PC-3 (cell line): ENCODE measurements around the gene BANK1. TPM values are rescaled to one million over a fixed set of nuclear protein-coding genes. Genes with fewer than 3 reads are reported as not detected.

ENCODE experiments used
- ATAC-seq: fragments of 200-7000 bp; cut with Tn5 transposase; 2 replicates; pipeline ENCODE4 v1.9.1; 2020; ENCODE audit warnings: mild to moderate bottlenecking, moderate library complexity
- BruUV-seq: library from RNA; stranded (reverse); fragments of 400-500 nt; replicated peaks from 2 replicates; lab custom pipeline; 2021; lab: Mats Ljungman, UMichigan
- CTCF ChIA-PET: fragments of 300-600 bp; sonication (Branson Sonifier 250); formaldehyde crosslinking; loops from one replicate; lab custom pipeline; 2022; ENCODE audit warnings: antibody characterized with exemption; lab: Charles Lee
- POLR2A ChIA-PET: fragments of 300-600 bp; sonication (Branson Sonifier 250); formaldehyde crosslinking; loops from one replicate; lab custom pipeline; 2022; ENCODE audit warnings: antibody characterized with exemption; ENCODE audit not compliant: unreplicated experiment; lab: Charles Lee
- DNase-seq: peaks from one replicate; pipeline ENCODE4 v3.0.0-alpha.2; 2015
- H2AFZ ChIP-seq: fragments of 300-600 bp; sonication (generic); 2 replicates; pipeline ENCODE4 v1.6.0; 2016; ENCODE audit warnings: antibody characterized with exemption, low read length
- H3F3A ChIP-seq: fragments of 300-600 bp; sonication (generic); one replicate; pipeline ENCODE4 v1.6.0; 2017; ENCODE audit warnings: antibody characterized with exemption, low read length, control low read depth, mild to moderate bottlenecking; ENCODE audit not compliant: unreplicated experiment
- H3K27ac ChIP-seq: fragments of 300-600 bp; sonication (generic); 2 replicates; pipeline ENCODE4 v1.5.1; 2016; ENCODE audit warnings: mild to moderate bottlenecking, low read length
- H3K27me3 ChIP-seq: fragments of 300-600 bp; sonication (generic); 2 replicates; pipeline ENCODE4 v1.6.1; 2016; ENCODE audit warnings: low read length, mixed read lengths
- H3K36me3 ChIP-seq: fragments of 300-600 bp; sonication (generic); 2 replicates; pipeline ENCODE4 v1.6.1; 2016; ENCODE audit warnings: low read depth, mixed run types, low read length, mixed read lengths
- H3K4me1 ChIP-seq: fragments of 300-600 bp; sonication (generic); 2 replicates; pipeline ENCODE4 v1.5.1; 2016; ENCODE audit warnings: low read length; ENCODE audit not compliant: insufficient read depth
- H3K4me2 ChIP-seq: fragments of 300-600 bp; sonication (generic); 2 replicates; pipeline ENCODE4 v1.6.0; 2016; ENCODE audit warnings: low read length
- H3K4me3 ChIP-seq: fragments of 300-600 bp; sonication (generic); 2 replicates; pipeline ENCODE4 v1.5.1; 2016; ENCODE audit warnings: mild to moderate bottlenecking, low read length, mixed read lengths
- H3K79me2 ChIP-seq: fragments of 300-600 bp; sonication (generic); 2 replicates; pipeline ENCODE4 v1.6.1; 2017; ENCODE audit warnings: low read length, mixed read lengths
- H3K9ac ChIP-seq: fragments of 300-600 bp; sonication (generic); 2 replicates; pipeline ENCODE4 v1.6.0; 2016; ENCODE audit warnings: mild to moderate bottlenecking, low read length
- H3K9me2 ChIP-seq: fragments of 300-600 bp; sonication (generic); replicated peaks from 2 replicates; pipeline ENCODE4 v1.6.1; 2016; ENCODE audit warnings: mixed run types, low read length, mixed read lengths
- H3K9me3 ChIP-seq: fragments of 300-600 bp; sonication (generic); 2 replicates; pipeline ENCODE4 v1.6.1; 2016; ENCODE audit warnings: low read length, mixed read lengths
- H4K20me1 ChIP-seq: fragments of 300-600 bp; sonication (generic); 2 replicates; pipeline ENCODE4 v1.6.1; 2016; ENCODE audit warnings: low read length, mixed read lengths
- EZH2 ChIP-seq: fragments of 300-600 bp; sonication (generic); IDR thresholded peaks from one replicate; pipeline ENCODE4 v1.6.1; 2017; ENCODE audit warnings: antibody characterized with exemption, mild to moderate bottlenecking, low read length; ENCODE audit not compliant: unreplicated experiment
- EZH2phosphoT487 ChIP-seq: fragments of 300-600 bp; sonication (generic); IDR thresholded peaks from 2 replicates; pipeline ENCODE4 v1.6.1; 2018; ENCODE audit warnings: mild to moderate bottlenecking, antibody characterized with exemption, low read length, borderline replicate concordance
- intact Hi-C: fragments of 100-400 bp; cut with micrococcal nuclease; formaldehyde crosslinking; loops from 2 replicates; pipeline ENCODE4 v1.9.0; 2023
- total RNA-seq: library from RNA; depleted of rRNA; stranded (reverse); fragments of >200 nt; gene quantifications from 2 replicates; pipeline ENCODE4 v1.2.3, GENCODE V29; 2014
- TF ChIP-seq, protein P1 (sequence below): fragments of 300-600 bp; sonication (generic); conservative IDR thresholded peaks from 2 replicates; pipeline ENCODE4 v1.5.1; 2017; ENCODE audit warnings: antibody characterized with exemption, low read depth, mild to moderate bottlenecking, low read length

BANK1 gene
- total RNA-seq, 1 experiment from 2014 or later: 1.5 TPM

DNA sequence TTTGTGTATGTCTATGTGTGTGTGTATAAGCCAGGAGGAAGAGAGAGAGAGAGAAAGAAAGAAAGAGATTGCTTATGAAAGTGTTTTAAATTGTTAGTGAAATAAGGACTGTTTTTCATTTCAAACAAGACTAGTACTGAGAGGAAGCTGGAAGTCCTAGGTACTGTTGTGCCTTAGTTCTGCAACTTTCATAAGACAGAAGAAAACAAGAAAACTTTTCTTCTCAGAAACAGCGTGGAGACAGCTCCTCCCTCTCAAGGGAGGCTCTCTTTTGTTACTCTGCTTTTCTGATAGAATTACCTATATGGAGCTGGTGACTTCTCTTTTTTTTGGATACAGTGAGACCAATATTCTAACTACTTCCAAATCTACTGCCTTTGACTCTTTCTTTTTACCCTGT is 62.5 kb downstream of the BANK1 start:
- no peak for TF ChIP-seq EZH2phosphoT487
- no peak for TF ChIP-seq EZH2
- TF ChIP-seq, protein P1, sequence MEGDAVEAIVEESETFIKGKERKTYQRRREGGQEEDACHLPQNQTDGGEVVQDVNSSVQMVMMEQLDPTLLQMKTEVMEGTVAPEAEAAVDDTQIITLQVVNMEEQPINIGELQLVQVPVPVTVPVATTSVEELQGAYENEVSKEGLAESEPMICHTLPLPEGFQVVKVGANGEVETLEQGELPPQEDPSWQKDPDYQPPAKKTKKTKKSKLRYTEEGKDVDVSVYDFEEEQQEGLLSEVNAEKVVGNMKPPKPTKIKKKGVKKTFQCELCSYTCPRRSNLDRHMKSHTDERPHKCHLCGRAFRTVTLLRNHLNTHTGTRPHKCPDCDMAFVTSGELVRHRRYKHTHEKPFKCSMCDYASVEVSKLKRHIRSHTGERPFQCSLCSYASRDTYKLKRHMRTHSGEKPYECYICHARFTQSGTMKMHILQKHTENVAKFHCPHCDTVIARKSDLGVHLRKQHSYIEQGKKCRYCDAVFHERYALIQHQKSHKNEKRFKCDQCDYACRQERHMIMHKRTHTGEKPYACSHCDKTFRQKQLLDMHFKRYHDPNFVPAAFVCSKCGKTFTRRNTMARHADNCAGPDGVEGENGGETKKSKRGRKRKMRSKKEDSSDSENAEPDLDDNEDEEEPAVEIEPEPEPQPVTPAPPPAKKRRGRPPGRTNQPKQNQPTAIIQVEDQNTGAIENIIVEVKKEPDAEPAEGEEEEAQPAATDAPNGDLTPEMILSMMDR: no peak
- Histone ChIP-seq H3K4me2 (no peak overlapping the region), H3K27ac (no peak overlapping the region), H3K36me3 (no peaks in the 10 kb centered on the region), H3K9ac (no peak overlapping the region), H2AFZ (no peak overlapping the region), H3K9me3 (no peaks in the 10 kb centered on the region), H3K4me1 (0 out of 2 replicates have a peak, but pooled peaks cover under 1% of the 10 kb centered on the region), H3K27me3 (no peaks in the 10 kb centered on the region), H3F3A (no peaks in the 10 kb centered on the region), H4K20me1 (no peaks in the 10 kb centered on the region), H3K9me2 (no peaks in the 10 kb centered on the region), H3K79me2 (no peaks in the 10 kb centered on the region), H3K4me3 (no peak overlapping the region)
- POLR2A ChIA-PET: no interaction called here
- ATAC-seq (no peak), DNase-seq (no peak)
- BruUV-seq: no TSS peak
- intact Hi-C loops: no loop called here
- CTCF ChIA-PET: no interaction called here

DNA sequence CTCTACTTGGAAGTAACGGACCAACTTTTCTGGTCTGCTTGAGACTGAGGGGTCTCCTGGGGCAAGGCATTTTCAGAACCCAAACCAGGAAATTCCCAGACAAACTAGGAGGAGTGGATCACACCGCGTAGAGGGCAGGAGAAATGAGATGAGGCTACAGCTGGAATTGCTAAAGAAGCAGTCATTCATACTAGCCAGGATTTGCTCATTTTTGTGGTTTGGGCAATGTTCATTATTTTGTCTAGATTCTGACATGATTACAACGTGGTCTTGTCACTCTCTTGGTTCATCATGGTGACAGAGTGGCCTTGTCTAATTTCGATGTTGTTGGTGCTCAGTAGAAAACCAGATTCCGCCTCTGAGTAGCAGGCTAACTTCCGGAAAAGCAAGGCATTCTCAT is 63.2 kb downstream of the BANK1 start:
- H3K36me3 ChIP-seq: no peaks in the 10 kb centered on the region
- ATAC-seq (no peak), DNase-seq (no peak)
- H3K9me3 ChIP-seq: no peaks in the 10 kb centered on the region
- no peaks in the 10 kb centered on the region for H3K79me2 ChIP-seq
- no peak overlapping the region for H3K4me3 ChIP-seq
- H3K9me2 ChIP-seq: no peaks in the 10 kb centered on the region
- no peaks in the 10 kb centered on the region for H3K27me3 ChIP-seq
- CTCF ChIA-PET: no interaction called here
- POLR2A ChIA-PET: no interaction called here
- H4K20me1 ChIP-seq: no peaks in the 10 kb centered on the region
- intact Hi-C loops: no loop called here
- H3K4me1 ChIP-seq: peaks cover 8% of the 10 kb centered on the region
- no peak overlapping the region for H2AFZ ChIP-seq
- TF ChIP-seq, protein P1: no peak
- no peak for TF ChIP-seq EZH2
- BruUV-seq: no TSS peak
- no peak overlapping the region for H3K4me2 ChIP-seq
- H3K27ac ChIP-seq: no peak overlapping the region
- no peaks in the 10 kb centered on the region for H3F3A ChIP-seq
- no peak overlapping the region for H3K9ac ChIP-seq

DNA sequence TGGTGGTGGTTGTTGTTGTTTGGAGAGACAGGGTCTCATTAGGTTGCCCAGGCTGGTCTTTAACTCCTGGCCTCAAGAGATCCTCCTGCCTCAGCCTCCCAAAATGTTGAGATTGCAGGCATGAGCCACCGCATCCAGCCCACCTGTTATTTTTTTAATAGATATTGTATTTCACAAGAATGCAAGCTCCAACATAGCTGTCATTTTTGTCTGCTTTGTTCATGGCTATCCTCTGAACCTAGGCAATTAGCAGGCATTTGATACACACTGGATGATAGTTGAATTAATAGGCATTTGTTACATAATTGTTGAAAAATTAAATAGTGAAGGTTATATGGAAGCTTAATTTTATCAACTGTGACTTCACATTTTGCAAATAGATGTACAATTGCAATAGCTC is 64.7 kb downstream of the BANK1 start:
- Histone ChIP-seq H3K79me2 (no peaks in the 10 kb centered on the region), H3K4me2 (no peak overlapping the region), H3K4me1 (peaks cover 14% of the 10 kb centered on the region), H2AFZ (no peak overlapping the region), H4K20me1 (no peaks in the 10 kb centered on the region), H3K9me2 (no peaks in the 10 kb centered on the region), H3K27ac (no peak overlapping the region), H3K9ac (no peak overlapping the region), H3K36me3 (no peaks in the 10 kb centered on the region), H3K9me3 (no peaks in the 10 kb centered on the region), H3K27me3 (no peaks in the 10 kb centered on the region), H3F3A (no peaks in the 10 kb centered on the region), H3K4me3 (no peak overlapping the region)
- no peak for DNase-seq
- ChIA-PET POLR2A (no interaction called here), CTCF (no interaction called here)
- intact Hi-C loops: no loop called here
- BruUV-seq: no TSS peak
- ATAC-seq: no peak
- TF ChIP-seq EZH2 (no peak), EZH2phosphoT487 (no peak)
- TF ChIP-seq, protein P1: no peak
